ENCODE measurements around the gene GLYATL3.

The GLYATL3 gene

DNA sequence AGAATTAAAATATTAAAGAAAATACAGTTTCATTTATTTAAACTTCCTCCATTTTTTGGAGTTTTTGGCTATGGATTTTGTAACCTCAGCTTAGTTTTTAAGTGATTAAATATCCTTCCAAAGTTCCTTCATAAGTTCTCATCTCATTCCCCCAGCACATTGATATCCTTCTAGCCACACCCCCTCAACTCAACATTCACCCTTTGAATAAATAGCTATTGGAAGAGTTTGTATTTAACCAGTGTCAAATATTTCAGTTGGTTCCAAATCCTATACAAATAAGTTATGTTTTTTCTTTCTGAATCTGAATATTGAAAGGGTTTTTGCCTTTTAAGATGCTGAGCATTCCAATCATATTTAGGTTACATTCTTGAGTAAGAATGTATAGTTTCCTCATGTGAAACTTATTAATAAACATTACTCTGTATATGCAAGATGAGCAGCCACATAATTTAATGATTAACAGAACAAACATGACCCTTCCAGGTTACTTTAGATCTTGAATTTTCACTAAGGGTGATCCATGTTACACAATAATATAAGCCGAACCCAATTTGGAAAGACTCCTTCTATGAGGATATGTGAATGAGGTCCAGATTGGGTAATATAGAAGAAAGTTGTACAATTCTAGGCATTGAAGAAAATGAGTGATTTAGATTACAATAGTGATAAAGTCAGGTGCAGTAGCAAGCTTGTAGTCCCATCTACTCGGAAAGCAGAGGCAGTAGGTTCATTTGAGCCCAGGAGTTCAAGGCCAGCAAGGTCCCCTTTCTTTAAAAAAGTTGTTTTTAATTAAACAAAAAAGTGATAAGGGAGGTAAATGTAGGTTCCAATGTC is 13.6 kb downstream of the GLYATL3 start:
- intact Hi-C loops (cut with DNase I) = no loop called here
- no peak for DNase-seq

- no peak for DNase-seq
- intact Hi-C loops (cut with DNase I) = no loop called here
Observed at GRCh38 chr6:49514571-49515484, 15.1 kb downstream of the GLYATL3 start.

DNA sequence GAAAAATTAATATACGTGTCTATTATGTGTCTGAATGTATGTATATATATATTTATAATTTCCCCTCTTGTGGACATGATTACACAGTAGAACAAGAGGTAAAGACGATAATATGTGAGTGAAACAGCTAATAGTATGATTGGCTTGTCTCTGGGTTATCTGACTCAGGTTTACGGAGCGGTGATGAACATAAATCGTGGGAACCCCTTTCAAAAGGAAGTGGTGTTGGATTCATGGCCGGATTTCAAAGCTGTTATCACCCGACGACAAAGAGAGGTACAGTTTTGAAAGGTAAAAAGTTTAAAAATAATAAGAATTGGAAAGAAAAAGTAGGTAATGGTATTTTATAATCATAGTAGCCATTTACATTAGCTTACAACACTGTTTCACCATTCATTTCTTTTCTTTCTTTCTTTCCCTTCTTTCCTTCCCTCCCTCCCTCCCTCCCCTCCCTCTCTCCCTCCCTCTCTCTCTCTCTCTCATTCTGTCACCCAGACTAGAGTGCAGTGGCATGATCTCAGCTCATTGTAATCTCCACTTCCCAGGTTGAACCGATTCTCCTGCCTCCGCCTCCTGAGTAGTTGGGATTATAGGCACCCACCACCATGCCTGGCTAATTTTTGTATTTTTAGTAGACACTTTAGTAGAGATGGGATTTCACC is 15.9 kb downstream of the GLYATL3 start:
- DNase-seq = no peak
- intact Hi-C loops (cut with DNase I) = no loop called here

DNA sequence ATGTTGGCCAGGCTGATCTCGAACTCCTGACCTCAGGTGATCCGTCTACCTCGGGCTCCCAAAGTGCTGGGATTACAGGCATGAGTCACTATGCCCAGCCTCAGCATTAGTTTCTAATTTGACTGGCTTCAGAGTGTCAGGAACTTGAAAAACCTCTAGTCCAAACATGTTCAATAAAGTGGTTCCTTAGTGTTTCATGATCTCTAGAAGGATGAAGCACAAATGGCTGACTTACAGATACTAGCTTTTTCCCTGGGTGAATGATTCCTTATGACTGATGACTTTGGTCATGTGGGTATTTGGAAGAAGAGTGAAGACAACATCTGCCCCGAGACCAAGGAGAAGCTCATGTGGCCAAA is 16.4 kb downstream of the GLYATL3 start:
- DNase-seq = no peak
- intact Hi-C loops (cut with DNase I) = no loop called here

DNA sequence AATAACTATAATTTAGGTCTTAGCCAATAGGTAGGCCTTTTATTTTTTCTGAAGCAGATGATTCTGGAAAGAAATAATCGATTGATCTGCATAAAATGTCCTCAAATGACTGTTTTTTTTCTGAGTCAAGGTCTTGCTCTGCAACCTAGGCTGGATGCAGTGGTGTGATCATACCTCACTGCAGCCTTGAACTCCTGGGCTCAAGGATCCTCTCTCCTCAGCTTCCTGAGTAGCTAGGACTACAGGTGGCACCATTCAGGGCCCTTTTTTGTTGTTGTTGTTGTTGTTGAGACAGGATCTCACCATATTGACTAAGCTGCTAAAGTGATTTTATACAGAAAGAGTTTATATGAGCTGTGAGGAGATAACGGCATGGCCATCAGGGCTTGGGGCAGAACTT is 18.2 kb downstream of the GLYATL3 start:
- intact Hi-C loops (cut with DNase I) = no loop called here
- no peak for DNase-seq

- no peak for DNase-seq
- intact Hi-C loops (cut with DNase I) = no loop called here
Observed at GRCh38 chr6:49519660-49520059, 19.9 kb downstream of the GLYATL3 start.

DNA sequence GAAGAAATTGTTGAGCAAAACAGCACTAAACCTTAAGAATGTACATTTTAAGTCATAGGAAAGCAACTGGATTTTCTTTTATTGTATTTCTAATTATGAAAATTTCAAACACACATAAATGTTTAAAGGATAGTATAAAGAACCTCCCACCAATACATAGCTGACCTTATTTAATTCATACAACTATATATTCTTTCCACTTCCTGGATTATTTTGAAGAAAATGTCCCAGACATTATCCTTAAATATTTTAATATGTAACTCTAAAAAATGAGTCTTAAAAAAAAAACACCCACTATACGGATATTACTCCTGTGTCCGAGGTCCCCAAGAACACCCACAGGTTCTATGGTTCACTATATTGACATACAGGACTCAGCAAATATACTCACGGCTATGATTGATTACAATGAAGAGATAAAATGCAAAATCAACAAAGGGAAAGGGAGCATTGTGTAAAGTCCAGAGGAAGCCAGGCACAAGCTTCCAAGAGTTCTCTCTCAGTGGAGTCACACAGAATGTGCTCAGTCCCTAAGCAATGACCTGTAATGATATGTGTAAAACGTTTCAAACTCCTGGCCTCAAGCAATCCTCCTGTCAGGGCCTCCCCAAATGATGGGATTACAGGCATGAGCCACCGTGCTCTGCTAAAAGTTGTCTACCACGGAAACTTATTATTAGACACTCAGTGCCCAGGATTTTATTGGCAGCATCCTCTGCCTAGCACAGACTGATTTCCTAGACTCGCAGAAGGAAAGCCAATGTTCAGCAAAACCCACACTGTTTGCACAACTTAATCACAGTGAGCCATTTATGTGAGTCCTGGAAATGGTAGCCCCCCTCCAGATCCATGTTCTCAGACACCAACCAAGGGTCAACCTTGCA is 23.2 kb downstream of the GLYATL3 start:
- no peak for DNase-seq
- intact Hi-C loops (cut with DNase I) = no loop called here

- DNase-seq = no peak
- intact Hi-C loops (cut with DNase I) = no loop called here
Observed at GRCh38 chr6:49523901-49524300, 24.2 kb downstream of the GLYATL3 start.

DNA sequence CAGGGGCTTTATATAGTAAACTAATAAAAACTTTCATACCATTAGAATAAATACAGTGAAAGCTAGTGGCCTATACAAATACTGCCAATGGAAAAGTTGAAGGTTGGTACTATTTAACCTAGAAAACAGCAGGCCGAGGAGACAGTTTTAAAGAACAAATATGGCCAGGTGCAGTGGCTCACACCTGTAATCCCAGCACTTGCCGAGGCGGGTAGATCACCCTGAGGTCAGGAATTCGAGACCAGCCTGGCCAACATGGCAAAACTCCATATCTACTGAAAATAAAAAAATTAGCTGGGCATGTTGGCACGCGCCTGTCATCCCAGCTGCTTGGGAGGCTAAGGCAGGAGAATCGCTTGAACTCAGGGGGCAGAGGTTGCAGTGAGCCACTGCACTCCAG is 24.8 kb downstream of the GLYATL3 start:
- DNase-seq = no peak
- intact Hi-C loops (cut with DNase I) = no loop called here

DNA sequence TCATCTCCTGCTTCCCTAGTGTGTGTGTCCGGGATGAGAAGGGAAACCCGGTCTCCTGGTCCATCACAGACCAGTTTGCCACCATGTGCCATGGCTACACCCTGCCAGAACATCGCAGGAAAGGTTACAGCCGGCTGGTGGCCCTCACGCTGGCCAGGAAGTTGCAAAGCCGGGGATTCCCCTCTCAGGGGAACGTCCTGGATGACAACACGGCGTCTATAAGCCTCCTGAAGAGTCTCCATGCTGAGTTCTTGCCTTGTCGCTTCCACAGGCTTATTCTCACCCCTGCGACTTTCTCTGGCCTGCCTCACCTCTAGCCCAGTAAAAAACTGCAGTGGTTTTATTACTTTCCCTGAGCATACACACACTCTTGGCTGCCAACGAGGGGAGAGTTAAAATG is 26.9 kb downstream of the GLYATL3 start:
- intact Hi-C loops (cut with DNase I) = no loop called here
- no peak for DNase-seq

DNA sequence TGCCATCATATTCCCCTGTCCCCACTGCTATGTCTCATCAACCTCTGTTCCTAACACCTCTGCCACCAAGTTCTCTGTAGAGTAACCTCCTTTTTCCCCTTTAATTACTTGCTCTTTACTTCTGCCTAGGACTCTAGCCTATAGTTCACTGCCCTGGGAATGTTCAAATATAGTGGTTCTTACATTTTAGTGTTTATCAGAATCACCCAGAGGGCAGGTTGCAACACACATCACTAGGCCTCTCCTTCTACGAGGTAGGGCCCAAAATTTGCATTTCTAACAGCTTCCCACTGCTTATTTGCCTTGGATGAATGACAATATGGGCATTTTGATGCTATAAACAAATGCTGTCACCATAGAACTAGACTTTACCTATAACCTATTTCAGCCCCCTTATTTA is 27.6 kb downstream of the GLYATL3 start:
- DNase-seq = no peak

DNA sequence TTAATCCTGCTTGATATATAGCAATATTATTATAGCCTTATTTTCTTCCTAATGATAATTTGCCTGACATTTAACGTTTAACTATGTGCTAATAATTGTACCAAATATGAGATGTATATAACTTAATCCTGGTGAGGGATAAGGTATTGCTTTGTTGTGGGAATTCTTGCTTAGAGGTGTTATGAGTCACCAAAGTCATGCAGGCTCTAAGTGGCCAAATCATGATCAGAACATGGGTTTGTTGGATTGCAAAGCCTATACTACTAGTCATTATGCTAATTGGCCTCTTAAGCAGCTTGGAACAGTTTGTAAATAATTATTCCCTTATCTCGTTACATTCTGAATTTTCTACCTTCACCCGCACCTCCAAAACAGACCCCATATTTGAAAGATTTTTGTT is 28.8 kb downstream of the GLYATL3 start:
- no peak for DNase-seq

More for the DNA sequence above, 27.6 kb downstream of the GLYATL3 start:
- intact Hi-C loops (cut with DNase I) = no loop called here

GRCh38 chr6:49530141-49530776 is 30.5 kb downstream of the GLYATL3 start:
- intact Hi-C loops (cut with DNase I) = no loop called here

More for the DNA sequence above, 28.8 kb downstream of the GLYATL3 start:
- intact Hi-C loops (cut with DNase I) = no loop called here

DNA sequence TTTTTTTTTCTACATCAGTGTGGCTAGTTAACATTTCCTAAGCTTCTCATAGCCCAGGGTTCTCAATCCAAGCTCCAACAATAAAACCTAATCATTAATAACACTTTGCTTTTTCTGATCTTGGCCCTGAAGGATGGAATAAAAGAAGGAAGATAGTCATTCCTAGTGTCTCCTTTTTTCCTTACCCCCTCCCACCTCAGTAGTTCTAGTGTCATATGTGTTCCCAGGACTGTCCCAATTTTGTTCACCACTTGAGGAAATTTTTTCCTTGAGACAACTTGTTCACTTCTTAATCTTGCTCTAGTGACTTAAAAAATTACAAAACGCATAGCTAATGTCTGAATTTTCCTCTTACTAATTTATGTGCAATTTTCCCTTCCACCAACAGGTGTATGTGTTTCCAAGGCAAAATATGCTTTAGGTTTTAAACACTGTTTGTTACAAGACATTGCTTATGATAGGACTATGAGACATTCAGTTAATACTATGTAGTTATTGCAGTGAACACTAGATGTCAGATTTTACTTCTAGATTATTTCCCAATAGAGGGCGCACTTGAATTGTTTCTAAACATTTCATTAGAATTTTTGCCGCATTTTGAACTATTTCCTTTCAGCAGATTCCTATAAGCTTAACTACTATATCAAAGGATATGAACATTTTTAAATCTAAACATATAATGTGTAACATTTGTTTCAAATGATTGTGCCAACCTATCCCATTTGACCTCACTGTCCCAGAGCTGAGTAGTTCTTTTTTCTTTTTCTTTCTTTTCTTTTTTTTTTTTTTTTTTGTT is 32.2 kb downstream of the GLYATL3 start:
- no peak for DNase-seq
- intact Hi-C loops (cut with DNase I) = loop anchor here (1.0 to 2.0 kb wide), 2 partner anchors 75 to 317 kb away; no protein-coding TSS in a partner anchor

More at GRCh38 chr6:49530141-49530776, 30.5 kb downstream of the GLYATL3 start:
- DNase-seq = no peak

DNA sequence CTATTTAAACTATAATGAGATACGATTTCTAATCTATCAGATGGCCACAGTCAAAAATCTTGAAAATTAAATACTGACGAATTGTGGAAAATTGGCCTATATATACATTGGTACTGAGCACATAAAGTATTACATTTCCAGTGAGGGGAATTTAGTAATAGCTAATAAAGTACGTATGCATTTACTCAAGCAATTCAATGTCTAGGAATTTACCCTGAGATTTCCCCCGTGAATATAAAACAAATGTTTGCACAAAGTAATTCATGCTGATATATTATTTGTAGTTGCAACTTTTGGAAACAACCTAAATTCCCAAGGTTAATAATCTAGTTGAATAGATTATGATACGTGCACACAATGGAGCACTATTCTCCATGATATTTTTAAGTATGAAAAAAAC is 36.1 kb downstream of the GLYATL3 start:
- intact Hi-C loops (cut with DNase I) = no loop called here
- DNase-seq = no peak

GRCh38 chr6:49539102-49539501 is 39.4 kb downstream of the GLYATL3 start:
- intact Hi-C loops (cut with DNase I) = no loop called here

GRCh38 chr6:49540614-49541013 is 40.9 kb downstream of the GLYATL3 start:
- intact Hi-C loops (cut with DNase I) = no loop called here
- no peak for DNase-seq

More at GRCh38 chr6:49539102-49539501, 39.4 kb downstream of the GLYATL3 start:
- DNase-seq = no peak

- no peak for DNase-seq
- intact Hi-C loops (cut with DNase I) = no loop called here
Observed at GRCh38 chr6:49541210-49541724, 41.5 kb downstream of the GLYATL3 start.
